ENCODE results near the gene FER.
"Not testable (repeated sequence)": the region's sequence is repeated elsewhere in the genome, so short reads cannot be mapped to it uniquely, and the experiment has no call there.

Gene FER

GRCh38 chr5:108747774-108748400, at the start of gene FER:
TSS of gene FER (plus strand) at chr5:108747897. CDS start at chr5:108798183, 50,286 bp downstream.
- in situ Hi-C loops (cut with HindIII; ENCODE audit: low sequenced_read_pairs), result no loop called here

GRCh38 chr5:108700388-108700787, 47.3 kb upstream of the FER start:
- in situ Hi-C loops (cut with HindIII; ENCODE audit: low sequenced_read_pairs), result not testable (repeated sequence)

- in situ Hi-C loops (cut with HindIII; ENCODE audit: low sequenced_read_pairs), result no loop called here
Observed at GRCh38 chr5:108700930-108701329, 46.8 kb upstream of the FER start.

- in situ Hi-C loops (cut with HindIII; ENCODE audit: low sequenced_read_pairs), result no loop called here
Observed at GRCh38 chr5:108702546-108702945, 45.2 kb upstream of the FER start.

GRCh38 chr5:108703313-108703712, 44.4 kb upstream of the FER start:
- in situ Hi-C loops (cut with HindIII; ENCODE audit: low sequenced_read_pairs), result no loop called here

DNA sequence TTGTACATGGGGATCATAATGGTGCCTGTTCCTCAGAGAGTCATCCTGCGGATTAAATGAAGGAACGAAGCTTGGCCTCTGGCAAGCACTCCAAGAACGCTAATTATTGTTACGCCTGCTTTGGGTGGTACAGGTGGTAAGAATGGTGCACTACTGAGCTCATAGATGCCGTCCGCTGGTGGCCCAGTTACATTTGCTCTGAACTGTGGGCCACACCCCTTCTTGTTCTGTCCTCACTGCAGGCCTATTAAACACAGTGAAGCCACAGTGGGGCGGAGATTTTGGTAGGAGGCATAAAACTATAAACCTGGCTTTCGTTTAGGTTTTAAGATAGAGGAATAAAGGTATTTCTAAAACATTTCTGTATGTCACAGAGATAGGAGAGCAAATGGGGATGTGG, 40.6 kb upstream of the FER start:
- in situ Hi-C loops (cut with HindIII; ENCODE audit: low sequenced_read_pairs), result no loop called here

DNA sequence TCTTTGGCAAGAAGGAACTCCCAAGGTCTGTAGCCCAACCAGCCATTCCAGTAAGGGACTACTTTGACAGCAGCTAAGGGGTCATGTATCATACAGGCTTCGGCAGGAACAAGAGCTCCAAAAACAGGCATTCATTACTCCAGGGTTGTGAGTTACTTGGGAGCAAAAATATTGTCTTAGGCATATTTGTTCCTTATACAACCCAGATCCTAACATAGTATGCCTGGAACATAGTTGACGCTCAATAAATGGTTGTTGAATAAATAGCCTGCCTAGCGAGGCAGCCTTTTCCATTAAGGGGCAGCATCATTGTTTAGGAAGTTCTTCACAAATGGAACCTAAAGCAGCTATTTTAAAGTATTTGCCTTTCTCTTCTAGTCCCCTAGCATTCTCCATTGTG, 35.8 kb upstream of the FER start:
- in situ Hi-C loops (cut with HindIII; ENCODE audit: low sequenced_read_pairs), result no loop called here

GRCh38 chr5:108715408-108715807, 32.3 kb upstream of the FER start:
- in situ Hi-C loops (cut with HindIII; ENCODE audit: low sequenced_read_pairs), result no loop called here

- in situ Hi-C loops (cut with HindIII; ENCODE audit: low sequenced_read_pairs), result no loop called here
Observed at GRCh38 chr5:108720391-108720790, 27.3 kb upstream of the FER start.

DNA sequence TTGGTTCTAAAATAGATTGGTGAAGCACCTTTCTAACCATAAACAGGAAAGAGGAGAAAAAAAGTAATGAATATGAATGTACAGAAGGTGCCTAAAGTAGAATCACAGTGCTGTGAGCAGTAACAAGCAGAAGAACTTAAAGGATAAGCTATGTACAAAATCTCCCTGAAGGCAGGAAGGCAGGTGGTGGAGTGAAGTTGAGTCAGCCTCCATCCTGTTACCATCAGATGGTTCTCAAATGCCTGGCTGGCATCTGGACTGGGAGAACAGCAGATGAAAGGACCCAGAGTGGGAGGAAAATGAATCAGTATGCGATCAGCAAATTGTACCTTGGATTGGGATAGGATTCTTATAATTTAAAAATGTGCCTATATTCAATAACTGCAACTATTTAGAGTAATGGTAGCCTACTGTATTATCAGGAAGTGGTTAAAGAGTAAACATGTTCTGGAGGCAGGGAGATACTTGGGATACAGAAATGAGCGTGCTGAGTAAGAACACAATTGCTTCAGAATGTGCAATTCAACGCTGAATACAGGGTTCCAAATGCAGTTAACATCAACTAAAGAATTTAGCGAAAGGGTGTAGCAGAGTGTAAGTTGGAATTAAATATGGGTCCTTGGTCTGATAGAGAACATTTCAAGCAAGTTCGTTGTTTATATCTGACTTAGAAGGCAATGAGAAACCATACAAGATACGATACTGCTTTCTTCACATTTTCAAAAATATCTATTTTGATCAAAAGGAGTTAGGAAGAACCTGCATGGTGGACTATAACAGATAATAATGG, 21.1 kb upstream of the FER start:
- in situ Hi-C loops (cut with HindIII; ENCODE audit: low sequenced_read_pairs), result no loop called here

DNA sequence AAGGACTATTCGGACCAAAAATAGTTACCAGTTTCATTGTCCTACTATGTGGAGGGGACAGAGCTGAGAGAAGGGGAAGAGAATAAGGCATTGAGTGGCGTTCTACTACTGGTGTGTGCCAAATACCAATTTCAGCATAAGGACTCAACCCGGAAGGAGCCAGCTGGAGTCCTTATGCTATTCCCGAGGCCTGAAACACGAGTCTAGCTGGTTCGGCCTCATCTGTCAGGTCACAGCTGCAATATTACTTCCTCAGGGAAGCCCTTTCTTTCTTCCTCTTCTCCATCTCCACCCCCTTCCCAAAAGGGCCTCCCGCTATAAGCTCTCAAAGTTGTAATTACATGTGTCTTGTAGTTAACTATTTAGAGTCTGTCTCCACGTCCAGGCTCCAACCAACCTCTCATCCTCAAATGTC, 20.5 kb upstream of the FER start:
- in situ Hi-C loops (cut with HindIII; ENCODE audit: low sequenced_read_pairs), result no loop called here

GRCh38 chr5:108727651-108728565, 19.8 kb upstream of the FER start:
- in situ Hi-C loops (cut with HindIII; ENCODE audit: low sequenced_read_pairs), result no loop called here

- in situ Hi-C loops (cut with HindIII; ENCODE audit: low sequenced_read_pairs), result no loop called here
Observed at GRCh38 chr5:108728566-108729241, 19.0 kb upstream of the FER start.

DNA sequence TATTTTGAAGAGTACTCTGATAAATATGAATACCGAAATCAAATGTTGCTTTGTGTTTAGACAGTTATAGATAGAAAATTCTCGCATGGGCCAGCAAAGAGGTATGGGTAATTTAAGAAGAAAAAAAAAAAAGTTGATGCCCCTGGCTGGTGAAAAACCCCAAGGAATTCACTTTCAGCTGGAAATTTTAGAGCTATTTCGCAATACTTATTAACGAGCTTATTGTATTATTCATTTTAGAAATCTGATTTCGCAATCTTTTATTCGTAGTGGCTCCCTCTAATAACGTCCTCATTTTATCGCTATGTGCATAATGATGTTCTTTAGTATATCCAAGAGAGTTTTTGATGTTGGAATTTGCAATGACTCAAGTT, 18.5 kb upstream of the FER start:
- in situ Hi-C loops (cut with HindIII; ENCODE audit: low sequenced_read_pairs), result no loop called here

GRCh38 chr5:108730617-108731340, 16.9 kb upstream of the FER start:
- in situ Hi-C loops (cut with HindIII; ENCODE audit: low sequenced_read_pairs), result no loop called here

GRCh38 chr5:108735790-108736189, 11.9 kb upstream of the FER start:
- in situ Hi-C loops (cut with HindIII; ENCODE audit: low sequenced_read_pairs), result no loop called here

DNA sequence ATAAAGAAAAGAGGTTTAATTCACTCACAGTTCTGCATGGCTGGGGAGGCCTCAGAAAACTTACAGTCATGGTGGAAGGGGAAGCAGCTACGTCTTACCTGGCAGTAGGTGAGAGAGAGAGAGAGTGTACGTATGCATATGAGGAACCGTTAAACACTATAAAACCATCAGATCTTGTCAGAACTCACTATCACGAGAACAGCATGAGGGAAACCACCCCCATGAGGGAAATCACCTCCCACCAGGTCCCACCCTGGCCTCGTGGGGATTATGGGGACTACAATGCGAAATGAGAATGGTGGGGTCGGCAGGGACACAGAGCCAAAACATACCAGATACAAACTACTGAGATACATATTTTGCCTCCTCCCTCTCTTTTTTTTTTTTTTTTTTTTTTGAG, 10.8 kb upstream of the FER start:
- in situ Hi-C loops (cut with HindIII; ENCODE audit: low sequenced_read_pairs), result no loop called here

GRCh38 chr5:108739376-108739775, 8.3 kb upstream of the FER start:
- in situ Hi-C loops (cut with HindIII; ENCODE audit: low sequenced_read_pairs), result no loop called here

DNA sequence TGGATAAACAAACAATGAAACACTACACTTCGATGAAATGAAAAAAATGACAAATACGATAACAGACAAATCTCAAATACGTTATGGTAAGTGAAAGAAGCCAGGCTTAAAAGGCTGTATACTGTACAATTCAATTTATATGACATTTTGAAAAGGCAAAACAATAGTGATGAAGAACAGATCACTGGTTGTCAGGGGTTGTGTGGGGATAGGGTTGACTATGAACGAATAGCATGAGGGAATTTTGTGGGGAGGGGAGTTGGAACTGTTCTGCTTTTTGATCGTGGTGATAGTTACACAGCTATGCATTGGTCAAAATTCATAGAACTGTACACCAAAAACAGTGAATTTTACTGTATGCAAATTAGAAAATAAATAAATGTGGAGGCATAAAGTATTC, 7.8 kb upstream of the FER start:
- in situ Hi-C loops (cut with HindIII; ENCODE audit: low sequenced_read_pairs), result no loop called here

- in situ Hi-C loops (cut with HindIII; ENCODE audit: low sequenced_read_pairs), result no loop called here
Observed at GRCh38 chr5:108743319-108743718, 4.4 kb upstream of the FER start.
